Epithelial cell of proximal tubule (primary cell): ENCODE data around the gene CFAP46. TPM values are rescaled to one million over a fixed set of nuclear protein-coding genes. Genes with fewer than 3 reads are reported as not detected.

Source experiments
- DNase-seq: peaks from one replicate; pipeline ENCODE4 v3.0.0-alpha.2; 2011; ENCODE audit warnings: low read depth
- H3K4me3 ChIP-seq: 2 replicates; pipeline ENCODE4 v1.5.1; 2011; ENCODE audit warnings: low read depth, mild to moderate bottlenecking, low read length
- CTCF ChIP-seq: conservative IDR thresholded peaks from 2 replicates; pipeline ENCODE4 v1.5.1; 2012; ENCODE audit warnings: low read depth, mild to moderate bottlenecking, low read length
- total RNA-seq: library from RNA; depleted of rRNA; stranded (reverse); fragments of >200 nt; gene quantifications from 2 replicates; pipeline ENCODE4 v1.2.3, GENCODE V29; 2015

Gene CFAP46
- total RNA-seq, 1 donor from 2014 or later = 2.2 TPM

GRCh38 chr10:132762267-132762666 is 180.1 kb downstream of the CFAP46 start:
- H3K4me3 ChIP-seq = no peak overlapping the region
- no peak for DNase-seq
- no peak for TF ChIP-seq CTCF

- TF ChIP-seq CTCF = no peak
- H3K4me3 ChIP-seq = no peak overlapping the region
- no peak for DNase-seq
These were observed 180.8 kb downstream of the CFAP46 start for GRCh38 chr10:132761395-132762060.

DNA sequence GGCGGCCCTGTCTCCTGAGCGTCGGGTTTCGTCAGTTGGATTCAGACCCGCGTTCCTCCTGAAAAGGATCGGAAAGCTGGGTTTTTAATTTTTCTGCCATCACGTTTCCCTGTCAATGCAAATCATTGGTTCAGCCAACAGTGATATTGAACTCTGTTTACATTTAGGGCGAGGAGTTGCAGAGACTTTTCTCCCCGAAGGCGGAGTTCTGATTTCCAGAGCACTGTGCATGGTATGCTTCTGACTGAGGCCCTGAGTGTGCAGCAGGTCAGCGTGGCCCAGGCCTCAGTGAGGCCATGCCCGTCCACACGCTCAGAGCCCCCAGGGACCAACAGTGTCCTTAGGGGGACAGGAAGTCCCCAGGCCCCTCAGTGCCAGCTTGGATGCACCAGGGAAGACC is 183.5 kb downstream of the CFAP46 start:
- H3K4me3 ChIP-seq = no peak overlapping the region
- no peak for TF ChIP-seq CTCF
- no peak for DNase-seq

Other genes starting within 250 kb of the CFAP46 start
- gene NKX6-2, start 156.4 kb downstream of the CFAP46 start, total RNA-seq = 0.14 and 1.2 TPM in 2 replicates
- gene ADGRA1, start 145.4 kb upstream of the CFAP46 start, total RNA-seq = not detected in 2 replicates
- 0.06 and 0.65 TPM in 2 replicates for gene KNDC1, start 217.6 kb upstream of the CFAP46 start, total RNA-seq